H9 (cell line): Measurements from ENCODE around the gene SIL1. TPM values are rescaled to one million over a fixed set of nuclear protein-coding genes. Genes with fewer than 3 reads are reported as not detected.

Experiments used
- DNase-seq: peaks from one replicate; pipeline ENCODE4 v3.0.0-alpha.2; 2017
- H2AFZ ChIP-seq: one replicate; pipeline ENCODE4 v1.6.1; 2013; ENCODE audit warnings: mild to moderate bottlenecking, low read length, control low read depth, moderate library complexity
- H2AK5ac ChIP-seq: 2 replicates; pipeline ENCODE4 v1.6.1; 2013; ENCODE audit warnings: low read length, control low read depth, mixed read lengths; ENCODE audit not compliant: insufficient read length
- H2BK120ac ChIP-seq: one replicate; pipeline ENCODE4 v1.6.1; 2013; ENCODE audit warnings: low read depth, mild to moderate bottlenecking, low read length, control low read depth, inconsistent platforms; ENCODE audit not compliant: poor library complexity, severe bottlenecking
- H2BK12ac ChIP-seq: 2 replicates; pipeline ENCODE4 v1.6.1; 2013; ENCODE audit warnings: low read length, control low read depth, mixed read lengths, low read depth; ENCODE audit not compliant: insufficient read length
- H2BK15ac ChIP-seq: 2 replicates; pipeline ENCODE4 v1.6.1; 2013; ENCODE audit warnings: low read depth, low read length, control low read depth
- H2BK20ac ChIP-seq: one replicate; pipeline ENCODE4 v1.6.1; 2013; ENCODE audit warnings: low read depth, mild to moderate bottlenecking, low read length, control low read depth, inconsistent platforms; ENCODE audit not compliant: poor library complexity, severe bottlenecking
- H2BK5ac ChIP-seq: 2 replicates; pipeline ENCODE4 v1.6.1; 2013; ENCODE audit warnings: low read length, control low read depth, mixed read lengths; ENCODE audit not compliant: insufficient read length
- H3K14ac ChIP-seq: 2 replicates; pipeline ENCODE4 v1.6.1; 2013; ENCODE audit warnings: low read length, control low read depth; ENCODE audit not compliant: insufficient read depth
- H3K18ac ChIP-seq: 2 replicates; pipeline ENCODE4 v1.6.1; 2013; ENCODE audit warnings: low read depth, mild to moderate bottlenecking, mixed read lengths, low read length, control low read depth; ENCODE audit not compliant: insufficient read length
- H3K23ac ChIP-seq: 2 replicates; pipeline ENCODE4 v1.6.1; 2013; ENCODE audit warnings: low read length, control low read depth, mixed read lengths, low read depth; ENCODE audit not compliant: insufficient read length
- H3K23me2 ChIP-seq: 2 replicates; pipeline ENCODE4 v1.6.1; 2013; ENCODE audit warnings: low read depth, mild to moderate bottlenecking, mixed read lengths, low read length, control low read depth; ENCODE audit not compliant: insufficient read length, poor library complexity, severe bottlenecking
- H3K27ac ChIP-seq: 2 replicates; pipeline ENCODE4 v1.5.1; 2013; ENCODE audit warnings: low read length, control low read depth, mixed read lengths, low read depth; ENCODE audit not compliant: insufficient read length
- H3K27me3 ChIP-seq: 2 replicates; pipeline ENCODE4 v1.6.1; 2013; ENCODE audit warnings: low read length, control low read depth, inconsistent platforms; ENCODE audit not compliant: insufficient read depth
- H3K4ac ChIP-seq: 2 replicates; pipeline ENCODE4 v1.6.1; 2013; ENCODE audit warnings: low read depth, mild to moderate bottlenecking, control low read depth, inconsistent platforms, low read length, moderate library complexity
- H3K4me1 ChIP-seq: 2 replicates; pipeline ENCODE4 v1.6.1; 2013; ENCODE audit warnings: low read length, control low read depth, inconsistent platforms; ENCODE audit not compliant: insufficient read depth
- H3K4me2 ChIP-seq: 2 replicates; pipeline ENCODE4 v1.6.1; 2013; ENCODE audit warnings: low read length, control low read depth, mixed read lengths; ENCODE audit not compliant: insufficient read length, insufficient read depth
- H3K56ac ChIP-seq: 2 replicates; pipeline ENCODE4 v1.6.1; 2013; ENCODE audit warnings: low read depth, mild to moderate bottlenecking, mixed read lengths, low read length, control low read depth; ENCODE audit not compliant: insufficient read length
- H3K79me1 ChIP-seq: 2 replicates; pipeline ENCODE4 v1.6.1; 2013; ENCODE audit warnings: low read depth, mild to moderate bottlenecking, moderate library complexity, low read length, control low read depth, inconsistent platforms; ENCODE audit not compliant: insufficient read depth, poor library complexity, severe bottlenecking
- H3K79me2 ChIP-seq: 2 replicates; pipeline ENCODE4 v1.6.1; 2013; ENCODE audit warnings: low read length, control low read depth, inconsistent platforms; ENCODE audit not compliant: insufficient read depth
- H3K9ac ChIP-seq: 2 replicates; pipeline ENCODE4 v1.6.1; 2013; ENCODE audit warnings: low read length, control low read depth, mixed read lengths; ENCODE audit not compliant: insufficient read length; ENCODE audit errors: extremely low read depth
- H3K9me3 ChIP-seq: one replicate; pipeline ENCODE4 v1.6.1; 2013; ENCODE audit warnings: low read depth, low read length, inconsistent platforms; ENCODE audit not compliant: control insufficient read depth
- H3T11ph ChIP-seq: one replicate; pipeline ENCODE4 v1.6.1; 2013; ENCODE audit warnings: mild to moderate bottlenecking, low read length, control low read depth, inconsistent platforms
- H4K20me1 ChIP-seq: one replicate; pipeline ENCODE4 v1.6.1; 2013; ENCODE audit not compliant: control insufficient read depth, insufficient read length, insufficient read depth
- H4K5ac ChIP-seq: 2 replicates; pipeline ENCODE4 v1.6.1; 2013; ENCODE audit warnings: low read depth, mild to moderate bottlenecking, mixed read lengths, low read length, control low read depth; ENCODE audit not compliant: insufficient read length
- H4K8ac ChIP-seq: replicated peaks from 2 replicates; pipeline ENCODE4 v1.6.1; 2013; ENCODE audit warnings: low read length, control low read depth, mixed read lengths, low read depth; ENCODE audit not compliant: insufficient read length
- H4K91ac ChIP-seq: 2 replicates; pipeline ENCODE4 v1.6.1; 2013; ENCODE audit warnings: low read depth, mild to moderate bottlenecking, moderate library complexity, mixed read lengths, low read length, control low read depth; ENCODE audit not compliant: insufficient read length
- H3K27ac Mint-ChIP-seq, 3 experiments: 2 replicates in 2 of 3; 3 replicates in 1 of 3; pipeline ENCODE4 v1.8.0; 2020 to 2021; ENCODE audit warnings: mixed read lengths in 3 of 3, mild to moderate bottlenecking in 1 of 3, moderate library complexity in 1 of 3
- H3K27me3 Mint-ChIP-seq: 2 replicates; pipeline ENCODE4 v1.8.0; 2021; ENCODE audit warnings: low read depth, mild to moderate bottlenecking, moderate library complexity, mixed read lengths
- H3K36me3 Mint-ChIP-seq, 3 experiments: 2 replicates in 2 of 3; 3 replicates in 1 of 3; pipeline ENCODE4 v1.8.0; 2020 to 2021; ENCODE audit warnings: low read depth in 3 of 3, mixed read lengths in 3 of 3; ENCODE audit not compliant: insufficient read depth in 1 of 3
- H3K4me1 Mint-ChIP-seq, 2 experiments: 2 replicates each; pipeline ENCODE4 v1.8.0; 2020; ENCODE audit warnings: mixed read lengths in 2 of 2
- H3K4me3 Mint-ChIP-seq, 2 experiments: 2 replicates in 1 of 2; 3 replicates in 1 of 2; pipeline ENCODE4 v1.8.0; 2020 to 2021; ENCODE audit warnings: mild to moderate bottlenecking in 2 of 2, mixed read lengths in 2 of 2, moderate library complexity in 1 of 2
- H3K9me3 Mint-ChIP-seq, 2 experiments: 2 replicates in 1 of 2; 3 replicates in 1 of 2; pipeline ENCODE4 v1.8.0; 2020; ENCODE audit warnings: mild to moderate bottlenecking in 2 of 2, mixed read lengths in 2 of 2, moderate library complexity in 1 of 2
- WGBS: extraction: QIAGEN DNeasy Blood & Tissue Kit; methylation state at CpG from one replicate; pipeline ENCODE4 v1.1.7; 2013; ENCODE audit warnings: missing lambda C conversion rate, low lambda C conversion rate, mixed read lengths; ENCODE audit not compliant: insufficient read length; ENCODE audit errors: extremely low coverage; 5-methylcytosine and 5-hydroxymethylcytosine counted together
- total RNA-seq: library from RNA; stranded (reverse); gene quantifications from 2 replicates; pipeline ENCODE4 v1.2.1, GENCODE V29; 2021
- TF ChIP-seq, protein P1 (sequence below): fragments of 200-600 bp; sonication (generic); conservative IDR thresholded peaks from 3 replicates; pipeline ENCODE4 v1.8.0; 2021; ENCODE audit warnings: antibody characterized with exemption, mild to moderate bottlenecking

The SIL1 gene
- total RNA-seq, 1 experiment from 2014 or later = 10.6 TPM

DNA sequence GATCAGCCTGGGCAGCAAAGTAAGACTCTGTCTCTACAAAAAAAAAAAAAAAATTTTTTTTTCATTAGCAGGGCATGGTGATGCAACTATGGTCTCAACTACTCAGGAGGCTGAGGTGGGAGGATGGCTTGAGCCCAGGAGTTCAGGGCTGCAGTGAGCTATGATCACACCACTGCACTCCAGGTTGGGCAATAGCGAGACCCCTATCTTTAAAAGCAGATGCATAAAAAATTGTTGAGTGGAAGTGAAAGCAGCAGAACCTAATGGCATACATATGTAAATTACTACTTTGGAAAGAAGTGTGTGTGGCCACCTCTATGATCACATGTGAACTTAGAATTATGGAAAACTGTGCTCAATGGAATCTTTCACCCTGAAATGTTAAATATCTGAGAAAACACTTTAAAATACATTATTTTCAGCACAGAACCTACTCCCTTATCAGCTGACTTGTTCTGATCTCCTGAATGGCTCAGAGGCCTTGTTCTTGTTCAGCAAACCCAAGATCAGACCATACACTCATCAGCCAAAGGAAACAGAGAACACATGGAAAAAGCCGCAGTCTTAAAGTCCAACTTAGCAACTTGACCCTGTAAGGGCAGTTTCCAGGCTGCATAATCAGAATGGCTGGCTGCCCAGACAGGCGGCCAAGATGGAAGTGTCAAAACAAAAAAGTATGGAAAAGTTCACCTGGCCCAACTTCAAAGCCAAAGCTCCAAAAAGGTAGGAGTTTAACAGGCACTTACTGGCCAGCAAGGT, 56.5 kb downstream of the SIL1 start:
- Histone ChIP-seq H3K4ac (no peak overlapping the region), H3K4me2 (no peak overlapping the region), H3K4me1 (no peaks in the 10 kb centered on the region), H4K8ac (no peak overlapping the region), H3K27me3 (no peaks in the 10 kb centered on the region), H2AK5ac (no peak overlapping the region), H2BK15ac (no peak overlapping the region), H3K23ac (no peak overlapping the region), H3K9ac (no peak overlapping the region), H4K20me1 (no peaks in the 10 kb centered on the region), H3K14ac (no peak overlapping the region), H2BK120ac (no peak overlapping the region), H2BK5ac (no peak overlapping the region), H2AFZ (no peak overlapping the region), H3T11ph (no peak overlapping the region), H2BK12ac (no peak overlapping the region), H3K23me2 (no peaks in the 10 kb centered on the region), H3K9me3 (no peaks in the 10 kb centered on the region), H3K27ac (no peak overlapping the region), H3K56ac (no peak overlapping the region), H3K18ac (no peak overlapping the region), H4K91ac (no peak overlapping the region), H3K79me2 (no peaks in the 10 kb centered on the region), H2BK20ac (no peak overlapping the region), H4K5ac (no peak overlapping the region), H3K79me1 (no peaks in the 10 kb centered on the region)
- H3K4me1 Mint-ChIP-seq = peaks cover 3 to 6% of the 10 kb centered on the region in 2 experiments; a peak in 3 of 4 replicates
- no peak overlapping the region for H3K27ac Mint-ChIP-seq
- no peaks in the 10 kb centered on the region for H3K36me3 Mint-ChIP-seq
- DNase-seq = no peak
- no peaks in the 10 kb centered on the region for H3K27me3 Mint-ChIP-seq
- H3K9me3 Mint-ChIP-seq = no peaks in the 10 kb centered on the region
- no peak overlapping the region for H3K4me3 Mint-ChIP-seq
- WGBS = no CpG with 5 or more reads among the region's 3 CpGs
- TF ChIP-seq, protein P1, sequence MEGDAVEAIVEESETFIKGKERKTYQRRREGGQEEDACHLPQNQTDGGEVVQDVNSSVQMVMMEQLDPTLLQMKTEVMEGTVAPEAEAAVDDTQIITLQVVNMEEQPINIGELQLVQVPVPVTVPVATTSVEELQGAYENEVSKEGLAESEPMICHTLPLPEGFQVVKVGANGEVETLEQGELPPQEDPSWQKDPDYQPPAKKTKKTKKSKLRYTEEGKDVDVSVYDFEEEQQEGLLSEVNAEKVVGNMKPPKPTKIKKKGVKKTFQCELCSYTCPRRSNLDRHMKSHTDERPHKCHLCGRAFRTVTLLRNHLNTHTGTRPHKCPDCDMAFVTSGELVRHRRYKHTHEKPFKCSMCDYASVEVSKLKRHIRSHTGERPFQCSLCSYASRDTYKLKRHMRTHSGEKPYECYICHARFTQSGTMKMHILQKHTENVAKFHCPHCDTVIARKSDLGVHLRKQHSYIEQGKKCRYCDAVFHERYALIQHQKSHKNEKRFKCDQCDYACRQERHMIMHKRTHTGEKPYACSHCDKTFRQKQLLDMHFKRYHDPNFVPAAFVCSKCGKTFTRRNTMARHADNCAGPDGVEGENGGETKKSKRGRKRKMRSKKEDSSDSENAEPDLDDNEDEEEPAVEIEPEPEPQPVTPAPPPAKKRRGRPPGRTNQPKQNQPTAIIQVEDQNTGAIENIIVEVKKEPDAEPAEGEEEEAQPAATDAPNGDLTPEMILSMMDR = no peak
